Brain microvascular endothelial cell (primary cell): ENCODE data around the gene FAM240A.

Source experiments
- DNase-seq: peaks from one replicate; pipeline ENCODE4 v3.0.0-alpha.2; 2020
- H3K27ac ChIP-seq: fragments of 250-450 bp; sonication (Bioruptor Pico); 2 replicates; pipeline ENCODE4 v1.5.1; 2020; ENCODE audit warnings: mild to moderate bottlenecking, moderate library complexity
- H3K27me3 ChIP-seq: fragments of 250-450 bp; sonication (Bioruptor Pico); replicated peaks from 2 replicates; pipeline ENCODE4 v1.5.1; 2020; ENCODE audit warnings: mild to moderate bottlenecking
- H3K36me3 ChIP-seq: fragments of 250-450 bp; sonication (Bioruptor Pico); replicated peaks from 2 replicates; pipeline ENCODE4 v1.5.1; 2020; ENCODE audit warnings: mild to moderate bottlenecking
- H3K4me3 ChIP-seq: 2 replicates; pipeline ENCODE4 v1.5.1; 2011; ENCODE audit warnings: low read depth, mild to moderate bottlenecking, control low read depth, low read length, moderate library complexity
- in situ Hi-C: cut with HindIII; loops from 2 replicates; pipeline ENCODE4 v1.10.0; 2017; ENCODE audit warnings: low sequenced_read_pairs, low pct_ligation_motif_present
- TF ChIP-seq, protein P1 (sequence below): IDR thresholded peaks from 2 replicates; pipeline ENCODE4 v1.5.1; 2011; ENCODE audit warnings: low read depth, mild to moderate bottlenecking, moderate library complexity, low read length, control low read depth, inconsistent platforms; ENCODE audit errors: missing control alignments

FAM240A gene

DNA sequence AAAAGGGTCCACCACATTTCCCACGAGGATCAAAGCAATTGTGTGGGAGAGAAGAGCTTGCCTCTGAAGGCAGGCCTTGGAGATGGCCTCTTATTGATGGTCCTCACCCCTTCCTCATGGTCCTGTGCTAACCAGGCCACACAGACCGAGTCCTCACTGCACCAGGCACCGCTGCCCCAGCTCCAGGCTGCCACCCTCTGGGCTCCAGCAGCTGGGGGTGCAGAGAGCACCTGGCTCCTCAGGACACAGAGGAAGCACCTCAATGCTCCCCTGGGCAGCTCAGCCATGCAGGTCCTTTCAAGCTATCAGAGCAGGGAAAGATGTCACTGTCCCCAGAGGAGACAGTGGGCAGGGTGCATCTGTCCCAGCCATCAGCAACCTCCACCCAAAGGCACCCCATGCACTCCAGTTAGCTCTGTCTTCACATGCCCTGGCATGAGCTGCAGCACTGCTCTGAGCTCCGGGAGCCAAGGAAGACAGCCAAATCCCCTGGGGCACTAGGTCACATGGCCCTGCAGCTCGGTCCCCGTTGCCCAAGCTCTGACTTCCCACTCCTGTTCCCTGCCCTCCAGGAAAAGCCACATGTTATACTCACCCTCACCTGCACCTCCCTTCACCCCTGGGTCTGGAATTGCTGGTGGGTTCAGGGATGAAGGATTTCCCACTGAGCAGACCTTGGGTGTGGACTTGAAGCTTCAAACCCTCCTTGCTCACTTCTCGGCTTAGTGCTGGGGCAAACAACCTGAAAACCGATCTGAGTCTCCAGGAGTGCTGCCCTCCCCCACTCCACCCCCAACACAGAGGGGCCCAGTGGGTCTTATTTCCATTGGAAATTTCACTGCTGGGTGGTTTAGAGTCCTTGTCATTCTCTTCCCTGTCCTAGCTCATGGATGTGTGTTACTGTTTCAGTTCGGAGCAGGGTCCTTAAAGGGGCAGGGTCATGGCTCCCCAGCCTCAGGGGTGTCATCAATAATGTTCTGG is 48.5 kb downstream of the FAM240A start:
- peaks cover 9% of the 10 kb centered on the region for H3K27me3 ChIP-seq

DNA sequence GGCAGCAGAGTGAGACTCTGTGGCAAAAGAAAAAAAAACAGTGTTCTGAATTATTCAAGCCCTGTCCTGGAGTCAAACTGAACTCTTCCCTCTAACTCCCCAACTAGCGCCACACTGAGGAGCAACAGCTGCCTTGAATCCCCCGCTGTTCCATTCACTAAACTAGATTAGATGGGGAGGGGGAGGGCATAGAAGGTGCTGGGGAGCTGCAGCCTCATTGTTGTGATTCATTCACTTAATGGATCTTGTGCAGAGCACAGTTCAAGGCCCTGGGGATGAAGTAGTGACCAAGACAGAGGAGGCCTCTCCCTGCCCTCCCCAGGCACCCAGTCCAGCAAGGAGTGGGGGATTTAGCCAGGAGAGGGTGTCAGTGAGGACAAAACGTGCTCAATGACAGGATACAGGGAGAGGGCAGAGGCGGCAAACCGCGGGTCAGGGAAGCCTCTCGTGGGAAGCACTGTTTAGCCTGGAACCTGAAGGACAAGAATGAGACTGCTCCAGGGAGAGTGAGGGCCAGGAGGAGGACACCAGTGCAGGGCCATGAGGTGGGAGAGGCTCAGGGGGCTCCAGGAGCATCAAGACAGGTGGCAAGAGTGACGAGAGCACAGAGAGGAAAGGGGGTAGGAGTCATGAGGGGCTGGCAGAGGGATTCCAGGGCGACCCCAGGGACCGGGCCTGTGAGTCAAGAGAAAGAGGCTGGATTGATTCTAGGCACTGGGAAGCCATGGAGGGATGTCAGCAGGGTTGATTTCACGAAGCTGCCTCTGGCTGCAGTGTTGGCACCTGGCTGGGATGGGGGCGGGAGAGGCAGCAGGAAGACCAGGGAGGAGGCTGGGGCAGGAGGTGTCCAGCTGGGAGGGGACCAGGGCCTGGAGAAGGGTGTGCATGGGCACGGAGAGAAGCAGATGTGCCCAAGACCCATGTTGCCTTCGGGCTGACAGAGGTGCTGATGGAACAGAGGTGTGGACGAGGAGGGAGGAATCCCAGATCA is 49.7 kb downstream of the FAM240A start:
- no peak for DNase-seq
- H3K27ac ChIP-seq: no peak overlapping the region
- H3K4me3 ChIP-seq: no peak overlapping the region
- in situ Hi-C loops: no loop called here
- no peaks in the 10 kb centered on the region for H3K36me3 ChIP-seq
- peaks cover 9% of the 10 kb centered on the region for H3K27me3 ChIP-seq
- TF ChIP-seq, protein P1, sequence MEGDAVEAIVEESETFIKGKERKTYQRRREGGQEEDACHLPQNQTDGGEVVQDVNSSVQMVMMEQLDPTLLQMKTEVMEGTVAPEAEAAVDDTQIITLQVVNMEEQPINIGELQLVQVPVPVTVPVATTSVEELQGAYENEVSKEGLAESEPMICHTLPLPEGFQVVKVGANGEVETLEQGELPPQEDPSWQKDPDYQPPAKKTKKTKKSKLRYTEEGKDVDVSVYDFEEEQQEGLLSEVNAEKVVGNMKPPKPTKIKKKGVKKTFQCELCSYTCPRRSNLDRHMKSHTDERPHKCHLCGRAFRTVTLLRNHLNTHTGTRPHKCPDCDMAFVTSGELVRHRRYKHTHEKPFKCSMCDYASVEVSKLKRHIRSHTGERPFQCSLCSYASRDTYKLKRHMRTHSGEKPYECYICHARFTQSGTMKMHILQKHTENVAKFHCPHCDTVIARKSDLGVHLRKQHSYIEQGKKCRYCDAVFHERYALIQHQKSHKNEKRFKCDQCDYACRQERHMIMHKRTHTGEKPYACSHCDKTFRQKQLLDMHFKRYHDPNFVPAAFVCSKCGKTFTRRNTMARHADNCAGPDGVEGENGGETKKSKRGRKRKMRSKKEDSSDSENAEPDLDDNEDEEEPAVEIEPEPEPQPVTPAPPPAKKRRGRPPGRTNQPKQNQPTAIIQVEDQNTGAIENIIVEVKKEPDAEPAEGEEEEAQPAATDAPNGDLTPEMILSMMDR: no peak

More for the DNA sequence above, 48.5 kb downstream of the FAM240A start:
- DNase-seq: no peak
- Histone ChIP-seq H3K36me3 (no peaks in the 10 kb centered on the region), H3K27ac (no peak overlapping the region), H3K4me3 (no peak overlapping the region)
- in situ Hi-C loops: no loop called here
- TF ChIP-seq, protein P1: no peak

DNA sequence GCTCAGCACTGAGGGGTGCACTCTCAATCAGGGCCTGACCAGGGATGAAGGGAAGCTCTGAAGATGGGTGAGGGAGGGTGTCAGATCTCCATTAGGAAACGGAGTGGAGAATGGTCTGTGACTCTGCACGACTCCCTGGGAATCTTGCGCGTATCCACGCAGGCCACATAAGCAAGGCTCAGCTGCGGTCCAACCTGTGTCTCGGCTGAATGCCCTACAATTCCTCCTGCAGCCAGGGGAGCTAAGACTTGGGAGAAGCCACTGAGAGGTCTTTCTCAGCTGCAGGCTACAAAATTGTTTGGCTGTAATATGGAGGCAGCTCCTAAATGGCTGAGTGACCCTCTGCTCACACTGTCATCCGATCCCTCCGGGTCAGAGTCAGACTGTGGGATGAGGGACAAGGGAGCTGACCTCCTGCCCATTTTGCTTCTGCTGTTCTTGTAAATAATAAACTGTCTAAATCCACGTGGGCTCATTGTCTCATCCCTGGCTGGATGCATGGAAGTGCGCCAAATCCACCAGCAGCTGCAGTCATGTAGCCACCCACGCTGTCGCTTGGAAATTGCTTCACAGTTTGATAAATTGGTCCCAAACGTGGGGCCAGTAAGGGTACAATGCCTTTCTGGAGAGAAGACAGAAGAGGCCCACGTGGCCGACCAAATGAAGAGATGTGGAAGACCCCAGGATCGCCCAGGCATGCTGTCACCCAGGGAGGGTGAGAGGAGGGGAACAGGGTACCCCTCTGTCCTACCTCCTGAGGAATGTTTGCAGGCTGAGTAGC is 50.6 kb downstream of the FAM240A start:
- TF ChIP-seq, protein P1: no peak
- H3K27me3 ChIP-seq: peaks cover 9% of the 10 kb centered on the region
- H3K36me3 ChIP-seq: no peaks in the 10 kb centered on the region
- no peak overlapping the region for H3K27ac ChIP-seq
- DNase-seq: peak; percentile 15
- in situ Hi-C loops: no loop called here
- no peak overlapping the region for H3K4me3 ChIP-seq

DNA sequence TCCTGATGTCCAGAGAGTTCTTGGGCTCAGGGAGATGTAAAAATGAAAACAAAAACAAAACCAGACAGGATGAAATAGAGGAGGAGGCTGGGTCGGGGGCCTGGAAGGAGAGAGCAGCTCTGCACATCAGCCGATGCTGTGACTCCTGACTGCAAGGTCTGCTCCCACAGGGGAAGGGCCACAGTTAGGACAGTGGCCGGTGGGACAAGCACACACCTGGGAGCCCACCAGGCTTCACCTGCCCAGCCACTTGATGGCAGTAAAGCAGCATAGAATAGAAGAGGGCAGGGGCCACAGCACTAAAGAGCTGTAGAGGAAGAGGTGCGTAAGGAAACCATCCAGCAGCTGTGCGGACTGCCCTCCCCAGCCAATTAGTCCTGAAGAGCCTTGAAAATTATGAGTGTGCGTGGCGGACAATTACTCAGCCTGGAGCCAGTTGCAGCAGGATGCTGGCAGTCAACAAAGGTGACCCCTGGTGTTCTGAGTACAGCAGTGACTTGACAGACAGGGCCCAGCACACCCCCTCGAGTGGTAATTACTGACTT is 51.3 kb downstream of the FAM240A start:
- Histone ChIP-seq H3K4me3 (no peak overlapping the region), H3K27me3 (peaks cover 9% of the 10 kb centered on the region), H3K27ac (no peak overlapping the region), H3K36me3 (no peaks in the 10 kb centered on the region)
- no peak for DNase-seq
- TF ChIP-seq, protein P1: peak; percentile 16
- in situ Hi-C loops: no loop called here
